ENCODE measurements around the gene VPS13D.
A peak's percentile ranks its signal among the peaks of the same experiment; 100 is the strongest.
"Not testable (repeated sequence)": the region's sequence is repeated elsewhere in the genome, so short reads cannot be mapped to it uniquely, and the experiment has no call there.

The VPS13D gene

DNA sequence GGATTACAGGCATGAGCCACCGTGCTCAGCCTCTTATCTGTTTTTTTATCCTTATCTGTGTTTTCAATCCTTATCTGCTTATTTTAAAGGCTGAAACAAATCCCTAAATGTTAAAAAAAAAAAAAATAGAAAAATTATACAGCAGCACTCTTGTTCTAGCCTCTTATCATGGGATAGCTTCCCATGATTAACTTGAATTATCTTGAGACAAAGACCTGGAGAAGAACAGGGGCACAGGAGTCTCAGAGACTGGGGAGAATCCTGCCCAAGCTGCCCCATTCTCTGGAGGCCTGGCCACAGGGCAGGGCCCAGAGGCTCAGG, 301.3 kb downstream of the VPS13D start:
- Histone ChIP-seq H2AFZ (ENCODE audit: low read depth, low read length) (no peak overlapping the region), H3K9me3 (ENCODE audit: low read length) (no peaks in the 10 kb centered on the region), H3K27me3 (ENCODE audit: insufficient read depth, low read length) (no peaks in the 10 kb centered on the region), H3K4me1 (ENCODE audit: insufficient read depth, low read length) (no peaks in the 10 kb centered on the region), H3K4me3 (ENCODE audit: low read length) (no peak overlapping the region), H3K36me3 (ENCODE audit: insufficient read depth, low read length) (no peaks in the 10 kb centered on the region)

DNA sequence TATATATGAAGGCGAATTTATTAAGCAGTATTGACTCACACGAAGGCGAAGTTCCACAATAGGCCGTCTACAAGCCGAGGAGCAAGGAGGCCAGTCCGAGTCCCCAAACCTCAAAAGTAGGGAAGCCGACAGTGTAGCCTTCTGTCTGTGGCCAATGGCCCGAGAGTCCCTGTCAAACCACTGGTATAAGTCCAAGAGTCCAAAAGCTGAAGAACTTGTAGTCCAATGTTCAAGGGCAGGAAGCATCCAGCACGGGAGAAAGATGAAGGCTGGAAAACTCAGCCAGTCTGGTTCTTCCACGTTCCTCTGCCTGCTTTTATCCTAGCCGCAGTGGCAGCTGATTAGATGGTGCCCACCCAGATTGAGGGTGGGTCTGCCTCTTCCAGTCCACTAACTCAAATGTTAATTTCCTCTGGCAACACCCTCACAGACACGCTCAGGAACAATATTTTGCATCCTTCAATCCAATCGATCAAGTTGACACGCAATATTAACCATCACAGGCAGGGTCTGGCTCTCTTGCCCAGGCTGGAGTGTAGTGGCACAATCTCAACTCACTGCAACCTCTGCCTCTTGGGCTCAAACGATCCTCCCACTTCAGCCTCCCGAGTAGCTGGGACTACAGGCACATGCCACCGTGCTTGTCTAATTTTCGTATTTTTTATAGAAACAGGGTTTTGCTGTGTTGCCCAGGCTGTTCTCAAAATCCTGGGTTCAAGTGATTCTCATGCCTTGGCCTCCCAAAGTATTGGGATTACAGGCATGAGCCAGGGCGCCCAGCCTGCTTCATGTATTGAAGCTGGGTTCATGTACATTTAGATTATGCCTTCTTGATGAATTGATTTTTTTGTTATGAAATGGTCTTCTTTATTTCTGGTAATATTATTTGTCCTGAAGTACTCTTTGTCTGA, 302.8 kb downstream of the VPS13D start:
- H3K36me3 ChIP-seq (ENCODE audit: insufficient read depth, low read length) = no peaks in the 10 kb centered on the region
- H3K4me1 ChIP-seq (ENCODE audit: insufficient read depth, low read length) = no peaks in the 10 kb centered on the region
- no peaks in the 10 kb centered on the region for H3K27me3 ChIP-seq (ENCODE audit: insufficient read depth, low read length)
- no peak overlapping the region for H2AFZ ChIP-seq (ENCODE audit: low read depth, low read length)
- H3K4me3 ChIP-seq (ENCODE audit: low read length) = no peak overlapping the region
- H3K9me3 ChIP-seq (ENCODE audit: low read length) = no peaks in the 10 kb centered on the region

DNA sequence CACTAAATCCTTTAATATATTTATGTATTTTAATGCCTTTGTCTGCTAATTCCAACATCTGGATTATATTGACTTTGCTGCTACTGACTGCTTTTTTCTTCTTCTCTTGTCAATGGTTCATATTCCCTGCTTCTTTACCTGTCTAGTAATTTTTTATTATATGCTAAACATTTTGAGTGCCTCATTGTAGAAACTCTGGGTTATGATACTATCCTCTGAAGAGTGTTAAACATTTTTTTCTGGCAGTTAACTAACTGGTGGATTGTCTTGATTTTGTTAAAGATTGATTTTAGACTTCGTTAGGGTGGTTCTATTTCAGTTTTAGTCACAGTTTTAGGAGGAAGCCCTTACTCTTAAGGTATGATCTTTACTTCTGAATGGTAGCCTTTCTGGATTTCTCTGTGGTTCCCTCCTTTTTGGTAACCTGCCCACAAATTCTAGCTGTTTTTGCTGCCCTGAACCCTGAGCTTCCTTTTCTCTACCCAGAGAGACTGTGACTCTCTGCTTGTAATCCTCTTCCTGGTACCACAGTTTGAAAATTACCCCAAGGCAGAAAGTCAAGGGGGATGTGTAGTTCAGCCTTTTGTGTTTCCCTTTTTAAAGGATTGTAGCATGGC, 306.3 kb downstream of the VPS13D start:
- no peaks in the 10 kb centered on the region for H3K9me3 ChIP-seq (ENCODE audit: low read length)
- no peaks in the 10 kb centered on the region for H3K36me3 ChIP-seq (ENCODE audit: insufficient read depth, low read length)
- peaks cover 13% of the 10 kb centered on the region for H3K4me1 ChIP-seq (ENCODE audit: insufficient read depth, low read length)
- H2AFZ ChIP-seq (ENCODE audit: low read depth, low read length) = no peak overlapping the region
- H3K27me3 ChIP-seq (ENCODE audit: insufficient read depth, low read length) = no peaks in the 10 kb centered on the region
- no peak overlapping the region for H3K4me3 ChIP-seq (ENCODE audit: low read length)

DNA sequence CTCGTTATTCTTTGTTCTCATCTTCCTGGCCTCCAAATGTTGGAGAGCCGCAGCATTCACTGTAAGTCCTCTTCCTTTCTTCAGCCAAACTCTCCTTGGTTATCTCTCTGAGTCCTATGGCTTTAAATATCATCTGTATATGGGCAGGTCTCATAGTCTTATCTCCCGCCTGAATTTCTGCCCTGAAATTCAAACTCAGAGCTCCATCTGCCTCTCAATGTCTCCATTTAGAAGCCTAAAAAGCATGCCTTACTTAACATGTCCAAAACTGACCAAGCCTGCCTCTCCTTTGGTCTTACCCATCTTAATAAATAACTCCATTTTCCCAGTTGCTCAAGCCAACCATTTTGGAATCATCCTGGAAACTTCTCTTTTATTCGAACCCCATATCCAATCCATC, 307.5 kb downstream of the VPS13D start:
- no peaks in the 10 kb centered on the region for H3K36me3 ChIP-seq (ENCODE audit: insufficient read depth, low read length)
- no peak overlapping the region for H2AFZ ChIP-seq (ENCODE audit: low read depth, low read length)
- H3K27me3 ChIP-seq (ENCODE audit: insufficient read depth, low read length) = no peaks in the 10 kb centered on the region
- no peaks in the 10 kb centered on the region for H3K9me3 ChIP-seq (ENCODE audit: low read length)
- peaks cover 21% of the 10 kb centered on the region for H3K4me1 ChIP-seq (ENCODE audit: insufficient read depth, low read length)
- H3K4me3 ChIP-seq (ENCODE audit: low read length) = no peak overlapping the region

DNA sequence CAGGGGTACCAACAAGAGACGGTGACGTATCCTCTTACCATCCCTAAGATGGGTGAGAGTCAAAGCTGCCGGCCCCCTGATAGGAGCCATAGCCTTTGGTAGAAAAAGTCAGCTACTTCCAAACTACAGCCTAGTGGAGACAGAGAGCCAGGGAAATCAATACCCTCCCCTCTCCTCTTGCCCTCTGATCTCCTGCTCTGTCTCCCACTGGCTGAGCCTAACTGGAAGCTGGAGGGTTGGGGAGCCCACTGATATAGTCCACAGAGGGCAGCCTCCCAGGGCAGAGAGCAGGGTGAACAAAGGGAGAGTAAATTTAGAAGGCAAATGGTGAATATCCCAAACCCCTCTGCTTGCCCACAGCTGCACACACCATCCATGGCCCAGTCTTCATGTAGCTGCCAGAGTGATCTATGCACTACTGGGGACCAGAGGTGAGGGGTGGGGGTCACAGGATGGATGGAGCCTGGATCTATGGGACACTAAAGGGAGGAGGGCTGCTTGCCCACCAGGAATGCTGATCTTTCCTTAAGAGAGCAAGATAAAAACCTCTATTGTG, 308.2 kb downstream of the VPS13D start:
- Histone ChIP-seq H2AFZ (ENCODE audit: low read depth, low read length) (no peak overlapping the region), H3K36me3 (ENCODE audit: insufficient read depth, low read length) (no peaks in the 10 kb centered on the region), H3K9me3 (ENCODE audit: low read length) (no peaks in the 10 kb centered on the region), H3K27me3 (ENCODE audit: insufficient read depth, low read length) (no peaks in the 10 kb centered on the region), H3K4me1 (ENCODE audit: insufficient read depth, low read length) (peaks cover 21% of the 10 kb centered on the region), H3K4me3 (ENCODE audit: low read length) (no peak overlapping the region)

DNA sequence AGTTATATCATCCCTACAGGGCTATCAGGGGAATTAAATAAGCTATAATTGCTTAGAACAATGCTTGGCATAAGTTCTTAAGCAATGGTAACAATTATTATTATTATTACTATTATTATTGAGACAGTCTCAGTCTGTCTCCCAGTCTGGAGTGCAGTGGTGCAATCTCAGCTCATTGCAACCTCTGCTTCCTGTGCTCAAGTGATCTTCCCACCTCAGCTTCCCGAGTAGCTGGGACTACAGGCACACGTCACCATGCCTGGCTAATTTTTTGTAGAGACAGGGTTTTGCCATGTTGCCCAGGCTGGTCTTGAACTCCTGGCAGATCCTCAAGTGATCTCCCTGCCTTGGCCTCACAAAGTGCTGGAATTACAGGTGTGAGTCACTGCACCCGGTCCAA, 308.7 kb downstream of the VPS13D start:
- H3K4me3 ChIP-seq (ENCODE audit: low read length); H3K36me3 ChIP-seq (ENCODE audit: insufficient read depth, low read length); H3K9me3 ChIP-seq (ENCODE audit: low read length); H2AFZ ChIP-seq (ENCODE audit: low read depth, low read length); H3K27me3 ChIP-seq (ENCODE audit: insufficient read depth, low read length): not testable (repeated sequence)
- peaks cover 21% of the 10 kb centered on the region for H3K4me1 ChIP-seq (ENCODE audit: insufficient read depth, low read length)

DNA sequence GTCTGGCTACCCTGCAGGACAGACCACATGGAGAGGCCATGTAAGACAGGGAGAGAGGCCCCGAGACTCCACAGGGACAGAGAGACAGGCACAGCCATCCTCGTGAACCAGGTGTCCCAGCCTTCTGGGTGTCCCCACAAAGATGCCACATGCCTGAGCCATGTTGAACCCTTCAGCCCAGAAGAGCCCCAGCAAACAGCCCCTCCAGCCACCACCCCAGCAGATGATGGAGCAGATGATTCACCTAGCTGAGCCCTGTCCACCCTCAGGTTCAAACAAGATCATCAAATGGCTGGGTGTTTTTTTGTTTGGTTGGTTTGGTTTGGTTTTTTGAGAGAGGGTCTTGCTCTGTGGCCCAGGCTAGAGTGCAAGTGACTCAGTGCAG, 309.5 kb downstream of the VPS13D start:
- Histone ChIP-seq H3K4me1 (ENCODE audit: insufficient read depth, low read length) (peaks cover 21% of the 10 kb centered on the region), H2AFZ (ENCODE audit: low read depth, low read length) (no peak overlapping the region), H3K27me3 (ENCODE audit: insufficient read depth, low read length) (no peaks in the 10 kb centered on the region), H3K4me3 (ENCODE audit: low read length) (no peak overlapping the region), H3K36me3 (ENCODE audit: insufficient read depth, low read length) (no peaks in the 10 kb centered on the region), H3K9me3 (ENCODE audit: low read length) (no peaks in the 10 kb centered on the region)

DNA sequence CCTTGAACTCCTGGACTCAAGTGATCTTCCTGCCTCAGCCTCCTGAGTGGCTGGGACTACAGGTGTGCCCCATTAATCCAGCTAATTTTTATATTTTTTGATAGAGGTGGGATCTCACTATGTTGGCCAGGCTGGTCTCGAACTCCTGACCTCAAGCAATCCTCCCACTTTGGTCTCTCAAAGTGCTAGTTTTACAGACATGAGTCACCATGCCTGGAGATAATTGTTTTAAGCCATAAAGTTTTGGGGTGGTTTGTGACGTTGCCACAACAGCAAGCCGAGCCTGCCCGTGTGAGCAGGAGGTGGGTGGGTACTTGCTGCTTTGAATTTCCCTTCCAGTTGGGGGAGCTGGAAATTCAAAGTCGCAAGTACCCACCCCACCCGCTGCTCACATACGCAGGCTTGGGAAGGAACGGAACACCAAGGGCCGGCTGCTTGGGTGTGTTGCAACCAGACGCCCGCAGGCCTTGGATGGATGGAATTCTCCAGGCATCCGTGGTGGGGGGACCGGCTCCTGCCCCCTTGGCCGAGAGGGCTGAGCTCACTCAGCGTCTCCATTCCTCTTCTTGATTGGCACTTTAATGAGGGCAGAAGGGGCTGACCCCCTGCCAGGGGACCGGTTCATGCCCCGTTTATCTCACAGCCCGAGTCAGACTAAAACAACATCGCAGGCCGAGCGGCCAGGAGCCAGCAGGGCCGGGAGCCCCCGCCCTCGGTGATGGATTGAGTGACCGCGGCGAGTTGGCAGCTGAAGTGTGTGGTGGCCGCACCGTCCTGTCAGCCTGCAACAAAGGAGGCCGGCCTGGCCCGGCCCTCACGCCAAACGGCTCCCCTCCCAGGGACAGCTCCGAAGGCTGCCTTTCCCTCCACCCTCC, 310.1 kb downstream of the VPS13D start:
- peaks cover 21% of the 10 kb centered on the region for H3K4me1 ChIP-seq (ENCODE audit: insufficient read depth, low read length)
- H3K27me3 ChIP-seq (ENCODE audit: insufficient read depth, low read length) = no peaks in the 10 kb centered on the region
- no peaks in the 10 kb centered on the region for H3K9me3 ChIP-seq (ENCODE audit: low read length)
- H3K4me3 ChIP-seq (ENCODE audit: low read length) = peak overlapping the region; percentile 12
- H3K36me3 ChIP-seq (ENCODE audit: insufficient read depth, low read length) = no peaks in the 10 kb centered on the region
- H2AFZ ChIP-seq (ENCODE audit: low read depth, low read length) = peak overlapping the region; percentile 55

DNA sequence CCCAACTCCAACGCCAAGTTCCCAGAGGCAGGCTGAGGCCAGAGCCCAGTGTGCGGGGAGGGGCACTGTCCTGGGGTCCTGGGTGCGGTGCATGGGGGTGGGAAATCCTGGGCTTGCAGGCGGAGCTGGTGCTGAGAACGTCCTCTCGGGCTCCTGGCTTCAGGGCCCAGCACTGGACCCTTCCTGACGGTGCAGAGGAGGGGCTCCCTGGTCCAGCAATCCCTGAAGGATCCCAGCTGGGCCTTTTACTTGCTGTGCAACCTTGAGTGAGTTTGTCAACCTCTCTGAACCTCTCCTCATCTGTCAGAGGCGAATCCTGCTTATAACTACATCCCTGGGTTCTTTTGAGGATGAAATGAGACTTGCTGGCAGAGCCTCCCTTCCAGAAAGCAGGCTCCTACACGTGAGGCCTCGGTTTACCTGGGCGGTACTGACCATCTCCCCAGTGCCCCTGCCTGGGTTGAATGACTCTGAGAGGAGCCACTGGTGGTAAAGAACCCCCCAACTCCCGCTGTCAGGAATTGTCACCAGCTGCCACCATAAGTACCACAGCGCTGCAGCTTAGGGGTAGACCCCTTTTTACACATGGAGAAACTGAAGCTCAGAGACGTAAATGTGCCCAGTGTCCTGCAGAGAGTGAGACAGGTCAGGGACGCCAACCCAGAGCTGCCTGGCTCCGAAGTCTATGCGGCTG, 310.9 kb downstream of the VPS13D start:
- Histone ChIP-seq H3K36me3 (ENCODE audit: insufficient read depth, low read length) (no peaks in the 10 kb centered on the region), H3K4me1 (ENCODE audit: insufficient read depth, low read length) (peaks cover 21% of the 10 kb centered on the region), H3K4me3 (ENCODE audit: low read length) (peak overlapping the region; percentile 12), H3K27me3 (ENCODE audit: insufficient read depth, low read length) (no peaks in the 10 kb centered on the region), H2AFZ (ENCODE audit: low read depth, low read length) (peak overlapping the region; percentile 62), H3K9me3 (ENCODE audit: low read length) (no peaks in the 10 kb centered on the region)

DNA sequence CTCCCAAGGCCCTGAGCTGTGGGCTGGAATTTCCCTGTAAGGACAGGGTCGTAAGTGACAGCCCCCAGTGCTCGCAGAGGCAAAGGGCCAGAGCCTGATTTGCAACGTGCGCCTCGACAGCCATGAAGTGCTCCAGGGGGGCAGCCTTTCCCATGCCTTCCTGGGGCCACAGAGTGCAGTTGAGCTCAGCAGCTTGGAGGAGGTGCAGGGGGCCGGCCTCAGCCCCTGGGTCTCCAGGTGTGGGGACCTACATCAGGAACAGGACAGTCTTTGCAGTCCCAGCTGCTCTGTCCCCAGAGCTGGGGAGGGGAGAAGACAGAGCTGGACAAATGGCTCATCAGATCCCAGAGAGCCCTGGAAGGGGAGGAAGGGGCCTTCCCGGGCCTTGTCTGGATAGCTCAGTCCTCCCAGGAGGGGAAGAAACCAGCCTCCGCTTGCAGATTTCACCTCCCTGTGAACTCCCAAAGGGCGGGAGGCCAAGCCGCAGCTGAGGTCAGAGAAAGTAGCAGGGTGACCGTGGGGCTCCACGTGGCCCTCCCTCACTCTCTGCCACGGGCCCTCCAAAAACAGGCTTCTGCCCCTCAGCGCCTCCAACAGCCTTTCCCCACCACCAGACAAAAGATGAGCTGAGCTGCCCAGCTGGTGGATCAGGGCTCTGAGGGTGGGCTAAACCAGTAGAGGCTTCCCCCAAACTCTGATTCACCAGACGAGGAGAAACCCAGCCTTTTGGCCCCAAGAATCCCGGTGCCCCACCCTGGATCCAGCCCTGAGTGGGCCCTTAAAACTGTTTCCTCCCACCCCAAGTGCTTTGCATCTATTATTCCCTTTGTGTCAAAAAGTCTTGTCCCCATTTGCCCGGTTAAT, 311.7 kb downstream of the VPS13D start:
- Histone ChIP-seq H3K4me1 (ENCODE audit: insufficient read depth, low read length) (peaks cover 21% of the 10 kb centered on the region), H3K36me3 (ENCODE audit: insufficient read depth, low read length) (no peaks in the 10 kb centered on the region), H2AFZ (ENCODE audit: low read depth, low read length) (peak overlapping the region; percentile 62), H3K27me3 (ENCODE audit: insufficient read depth, low read length) (no peaks in the 10 kb centered on the region), H3K9me3 (ENCODE audit: low read length) (no peaks in the 10 kb centered on the region), H3K4me3 (ENCODE audit: low read length) (no peak overlapping the region)

DNA sequence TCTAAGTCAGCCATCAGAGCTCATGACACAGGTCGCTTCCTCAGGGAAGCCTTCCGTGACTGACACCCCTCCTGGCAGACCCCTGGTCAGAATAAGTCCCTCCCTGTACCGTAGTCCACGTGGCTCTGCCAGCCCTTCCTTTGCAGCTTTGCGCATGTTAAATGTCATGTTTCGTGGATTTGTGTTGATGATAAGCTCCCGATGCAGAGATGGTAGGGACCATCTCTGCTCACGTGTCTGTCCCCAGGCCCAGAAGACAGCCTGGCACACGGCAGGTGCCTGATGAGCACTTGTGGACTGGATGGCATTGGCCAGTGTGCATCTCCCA, 312.3 kb downstream of the VPS13D start:
- Histone ChIP-seq H3K4me3 (ENCODE audit: low read length) (no peak overlapping the region), H2AFZ (ENCODE audit: low read depth, low read length) (no peak overlapping the region), H3K36me3 (ENCODE audit: insufficient read depth, low read length) (no peaks in the 10 kb centered on the region), H3K27me3 (ENCODE audit: insufficient read depth, low read length) (no peaks in the 10 kb centered on the region), H3K9me3 (ENCODE audit: low read length) (no peaks in the 10 kb centered on the region), H3K4me1 (ENCODE audit: insufficient read depth, low read length) (peaks cover 21% of the 10 kb centered on the region)
